H9 (cell line): ENCODE data around the gene TYMP. TPM values are rescaled to one million over a fixed set of nuclear protein-coding genes. Genes with fewer than 3 reads are reported as not detected.

ENCODE experiments used
- DNase-seq: peaks from one replicate; pipeline ENCODE4 v3.0.0-alpha.2; 2017
- H2AFZ ChIP-seq: one replicate; pipeline ENCODE4 v1.6.1; 2013; ENCODE audit warnings: mild to moderate bottlenecking, low read length, control low read depth, moderate library complexity
- H2AK5ac ChIP-seq: 2 replicates; pipeline ENCODE4 v1.6.1; 2013; ENCODE audit warnings: low read length, control low read depth, mixed read lengths; ENCODE audit not compliant: insufficient read length
- H2BK120ac ChIP-seq: one replicate; pipeline ENCODE4 v1.6.1; 2013; ENCODE audit warnings: low read depth, mild to moderate bottlenecking, low read length, control low read depth, inconsistent platforms; ENCODE audit not compliant: poor library complexity, severe bottlenecking
- H2BK12ac ChIP-seq: 2 replicates; pipeline ENCODE4 v1.6.1; 2013; ENCODE audit warnings: low read length, control low read depth, mixed read lengths, low read depth; ENCODE audit not compliant: insufficient read length
- H2BK15ac ChIP-seq: 2 replicates; pipeline ENCODE4 v1.6.1; 2013; ENCODE audit warnings: low read depth, low read length, control low read depth
- H2BK20ac ChIP-seq: one replicate; pipeline ENCODE4 v1.6.1; 2013; ENCODE audit warnings: low read depth, mild to moderate bottlenecking, low read length, control low read depth, inconsistent platforms; ENCODE audit not compliant: poor library complexity, severe bottlenecking
- H2BK5ac ChIP-seq: 2 replicates; pipeline ENCODE4 v1.6.1; 2013; ENCODE audit warnings: low read length, control low read depth, mixed read lengths; ENCODE audit not compliant: insufficient read length
- H3K14ac ChIP-seq: 2 replicates; pipeline ENCODE4 v1.6.1; 2013; ENCODE audit warnings: low read length, control low read depth; ENCODE audit not compliant: insufficient read depth
- H3K18ac ChIP-seq: 2 replicates; pipeline ENCODE4 v1.6.1; 2013; ENCODE audit warnings: low read depth, mild to moderate bottlenecking, mixed read lengths, low read length, control low read depth; ENCODE audit not compliant: insufficient read length
- H3K23ac ChIP-seq: 2 replicates; pipeline ENCODE4 v1.6.1; 2013; ENCODE audit warnings: low read length, control low read depth, mixed read lengths, low read depth; ENCODE audit not compliant: insufficient read length
- H3K23me2 ChIP-seq: 2 replicates; pipeline ENCODE4 v1.6.1; 2013; ENCODE audit warnings: low read depth, mild to moderate bottlenecking, mixed read lengths, low read length, control low read depth; ENCODE audit not compliant: insufficient read length, poor library complexity, severe bottlenecking
- H3K27ac ChIP-seq: 2 replicates; pipeline ENCODE4 v1.5.1; 2013; ENCODE audit warnings: low read length, control low read depth, mixed read lengths, low read depth; ENCODE audit not compliant: insufficient read length
- H3K27me3 ChIP-seq: 2 replicates; pipeline ENCODE4 v1.6.1; 2013; ENCODE audit warnings: low read length, control low read depth, inconsistent platforms; ENCODE audit not compliant: insufficient read depth
- H3K4ac ChIP-seq: 2 replicates; pipeline ENCODE4 v1.6.1; 2013; ENCODE audit warnings: low read depth, mild to moderate bottlenecking, control low read depth, inconsistent platforms, low read length, moderate library complexity
- H3K4me1 ChIP-seq: 2 replicates; pipeline ENCODE4 v1.6.1; 2013; ENCODE audit warnings: low read length, control low read depth, inconsistent platforms; ENCODE audit not compliant: insufficient read depth
- H3K4me2 ChIP-seq: 2 replicates; pipeline ENCODE4 v1.6.1; 2013; ENCODE audit warnings: low read length, control low read depth, mixed read lengths; ENCODE audit not compliant: insufficient read length, insufficient read depth
- H3K56ac ChIP-seq: 2 replicates; pipeline ENCODE4 v1.6.1; 2013; ENCODE audit warnings: low read depth, mild to moderate bottlenecking, mixed read lengths, low read length, control low read depth; ENCODE audit not compliant: insufficient read length
- H3K79me1 ChIP-seq: 2 replicates; pipeline ENCODE4 v1.6.1; 2013; ENCODE audit warnings: low read depth, mild to moderate bottlenecking, moderate library complexity, low read length, control low read depth, inconsistent platforms; ENCODE audit not compliant: insufficient read depth, poor library complexity, severe bottlenecking
- H3K79me2 ChIP-seq: 2 replicates; pipeline ENCODE4 v1.6.1; 2013; ENCODE audit warnings: low read length, control low read depth, inconsistent platforms; ENCODE audit not compliant: insufficient read depth
- H3K9ac ChIP-seq: 2 replicates; pipeline ENCODE4 v1.6.1; 2013; ENCODE audit warnings: low read length, control low read depth, mixed read lengths; ENCODE audit not compliant: insufficient read length; ENCODE audit errors: extremely low read depth
- H3K9me3 ChIP-seq: one replicate; pipeline ENCODE4 v1.6.1; 2013; ENCODE audit warnings: low read depth, low read length, inconsistent platforms; ENCODE audit not compliant: control insufficient read depth
- H3T11ph ChIP-seq: one replicate; pipeline ENCODE4 v1.6.1; 2013; ENCODE audit warnings: mild to moderate bottlenecking, low read length, control low read depth, inconsistent platforms
- H4K20me1 ChIP-seq: one replicate; pipeline ENCODE4 v1.6.1; 2013; ENCODE audit not compliant: control insufficient read depth, insufficient read length, insufficient read depth
- H4K5ac ChIP-seq: 2 replicates; pipeline ENCODE4 v1.6.1; 2013; ENCODE audit warnings: low read depth, mild to moderate bottlenecking, mixed read lengths, low read length, control low read depth; ENCODE audit not compliant: insufficient read length
- H4K8ac ChIP-seq: replicated peaks from 2 replicates; pipeline ENCODE4 v1.6.1; 2013; ENCODE audit warnings: low read length, control low read depth, mixed read lengths, low read depth; ENCODE audit not compliant: insufficient read length
- H4K91ac ChIP-seq: 2 replicates; pipeline ENCODE4 v1.6.1; 2013; ENCODE audit warnings: low read depth, mild to moderate bottlenecking, moderate library complexity, mixed read lengths, low read length, control low read depth; ENCODE audit not compliant: insufficient read length
- H3K27ac Mint-ChIP-seq, 3 experiments: 2 replicates in 2 of 3; 3 replicates in 1 of 3; pipeline ENCODE4 v1.8.0; 2020 to 2021; ENCODE audit warnings: mixed read lengths in 3 of 3, mild to moderate bottlenecking in 1 of 3, moderate library complexity in 1 of 3
- H3K27me3 Mint-ChIP-seq: 2 replicates; pipeline ENCODE4 v1.8.0; 2021; ENCODE audit warnings: low read depth, mild to moderate bottlenecking, moderate library complexity, mixed read lengths
- H3K36me3 Mint-ChIP-seq, 3 experiments: 2 replicates in 2 of 3; 3 replicates in 1 of 3; pipeline ENCODE4 v1.8.0; 2020 to 2021; ENCODE audit warnings: low read depth in 3 of 3, mixed read lengths in 3 of 3; ENCODE audit not compliant: insufficient read depth in 1 of 3
- H3K4me1 Mint-ChIP-seq, 2 experiments: 2 replicates each; pipeline ENCODE4 v1.8.0; 2020; ENCODE audit warnings: mixed read lengths in 2 of 2
- H3K4me3 Mint-ChIP-seq, 2 experiments: 2 replicates in 1 of 2; 3 replicates in 1 of 2; pipeline ENCODE4 v1.8.0; 2020 to 2021; ENCODE audit warnings: mild to moderate bottlenecking in 2 of 2, mixed read lengths in 2 of 2, moderate library complexity in 1 of 2
- H3K9me3 Mint-ChIP-seq, 2 experiments: 2 replicates in 1 of 2; 3 replicates in 1 of 2; pipeline ENCODE4 v1.8.0; 2020; ENCODE audit warnings: mild to moderate bottlenecking in 2 of 2, mixed read lengths in 2 of 2, moderate library complexity in 1 of 2
- WGBS: extraction: QIAGEN DNeasy Blood & Tissue Kit; methylation state at CpG from one replicate; pipeline ENCODE4 v1.1.7; 2013; ENCODE audit warnings: missing lambda C conversion rate, low lambda C conversion rate, mixed read lengths; ENCODE audit not compliant: insufficient read length; ENCODE audit errors: extremely low coverage; 5-methylcytosine and 5-hydroxymethylcytosine counted together
- total RNA-seq: library from RNA; stranded (reverse); gene quantifications from 2 replicates; pipeline ENCODE4 v1.2.1, GENCODE V29; 2021
- TF ChIP-seq, protein P1 (sequence below): fragments of 200-600 bp; sonication (generic); conservative IDR thresholded peaks from 3 replicates; pipeline ENCODE4 v1.8.0; 2021; ENCODE audit warnings: antibody characterized with exemption, mild to moderate bottlenecking

TYMP gene
- total RNA-seq, 1 experiment from 2014 or later: 1.0 TPM

DNA sequence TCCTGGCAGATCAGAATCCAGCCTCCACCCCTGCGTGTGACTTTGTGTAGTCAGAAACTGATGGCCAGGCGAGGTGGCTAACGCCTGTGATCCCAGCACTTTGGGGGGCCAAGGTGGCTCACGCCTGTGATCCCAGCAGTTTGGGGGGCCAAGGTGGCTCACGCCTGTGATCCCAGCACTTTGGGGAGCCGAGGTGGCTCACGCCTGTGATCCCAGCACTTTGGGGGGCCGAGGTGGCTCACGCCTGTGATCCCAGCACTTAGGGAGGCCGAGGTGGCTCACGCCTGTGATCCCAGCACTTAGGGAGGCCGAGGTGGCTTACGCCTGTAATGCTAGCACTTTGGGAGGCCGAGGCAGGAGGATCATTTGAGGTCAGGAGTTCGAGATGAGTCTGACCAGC is 16.6 kb downstream of the TYMP start:
- Histone ChIP-seq H3K18ac (no peak overlapping the region), H4K5ac (no peak overlapping the region), H3K14ac (no peak overlapping the region), H2BK20ac (no peak overlapping the region), H2BK15ac (no peak overlapping the region), H2AK5ac (no peak overlapping the region), H3K79me2 (peaks cover 13% of the 10 kb centered on the region; the same call in 1 of the 2 replicates), H2BK120ac (no peak overlapping the region), H2BK12ac (no peak overlapping the region), H3T11ph (no peak overlapping the region), H2BK5ac (no peak overlapping the region), H4K8ac (no peak overlapping the region), H3K27ac (no peak overlapping the region), H3K4ac (no peak overlapping the region), H3K4me1 (no peaks in the 10 kb centered on the region), H3K4me2 (no peak overlapping the region), H3K9ac (no peak overlapping the region), H3K56ac (no peak overlapping the region), H4K20me1 (peaks cover 3% of the 10 kb centered on the region), H2AFZ (no peak overlapping the region), H3K27me3 (no peaks in the 10 kb centered on the region), H3K9me3 (no peaks in the 10 kb centered on the region), H3K79me1 (peaks cover 11% of the 10 kb centered on the region), H3K23me2 (peaks cover 5% of the 10 kb centered on the region), H4K91ac (no peak overlapping the region), H3K23ac (no peak overlapping the region)
- Mint-ChIP-seq H3K9me3 (no peaks in the 10 kb centered on the region), H3K4me3 (no peak overlapping the region), H3K27ac (no peak overlapping the region), H3K27me3 (no peaks in the 10 kb centered on the region), H3K4me1 (peaks cover 10 to 11% of the 10 kb centered on the region in 2 experiments), H3K36me3 (peaks cover 0 to 26% (median 25%) of the 10 kb centered on the region in 3 experiments; a peak in 6 of 7 replicates)
- no CpG with 5 or more reads among the region's 15 CpGs for WGBS
- TF ChIP-seq, protein P1, sequence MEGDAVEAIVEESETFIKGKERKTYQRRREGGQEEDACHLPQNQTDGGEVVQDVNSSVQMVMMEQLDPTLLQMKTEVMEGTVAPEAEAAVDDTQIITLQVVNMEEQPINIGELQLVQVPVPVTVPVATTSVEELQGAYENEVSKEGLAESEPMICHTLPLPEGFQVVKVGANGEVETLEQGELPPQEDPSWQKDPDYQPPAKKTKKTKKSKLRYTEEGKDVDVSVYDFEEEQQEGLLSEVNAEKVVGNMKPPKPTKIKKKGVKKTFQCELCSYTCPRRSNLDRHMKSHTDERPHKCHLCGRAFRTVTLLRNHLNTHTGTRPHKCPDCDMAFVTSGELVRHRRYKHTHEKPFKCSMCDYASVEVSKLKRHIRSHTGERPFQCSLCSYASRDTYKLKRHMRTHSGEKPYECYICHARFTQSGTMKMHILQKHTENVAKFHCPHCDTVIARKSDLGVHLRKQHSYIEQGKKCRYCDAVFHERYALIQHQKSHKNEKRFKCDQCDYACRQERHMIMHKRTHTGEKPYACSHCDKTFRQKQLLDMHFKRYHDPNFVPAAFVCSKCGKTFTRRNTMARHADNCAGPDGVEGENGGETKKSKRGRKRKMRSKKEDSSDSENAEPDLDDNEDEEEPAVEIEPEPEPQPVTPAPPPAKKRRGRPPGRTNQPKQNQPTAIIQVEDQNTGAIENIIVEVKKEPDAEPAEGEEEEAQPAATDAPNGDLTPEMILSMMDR: no peak
- DNase-seq: no peak
